Fibroblast of villous mesenchyme (primary cell): Measurements from ENCODE around the gene THSD7B. TPM values are rescaled to one million over a fixed set of nuclear protein-coding genes. Genes with fewer than 3 reads are reported as not detected.

ENCODE experiments used
- DNase-seq: peaks from one replicate; pipeline ENCODE4 v3.0.0-alpha.2; 2010; ENCODE audit warnings: low read depth
- H3K4me3 ChIP-seq: 2 replicates; pipeline ENCODE4 v1.5.1; 2011; ENCODE audit warnings: low read depth, mild to moderate bottlenecking, low read length
- total RNA-seq: library from RNA; depleted of rRNA; stranded (reverse); fragments of >200 nt; gene quantifications from 2 replicates; pipeline ENCODE4 v1.2.3, GENCODE V29; 2012
- TF ChIP-seq, protein P1 (sequence below): IDR thresholded peaks from 2 replicates; pipeline ENCODE4 v1.5.1; 2012; ENCODE audit warnings: low read depth, mild to moderate bottlenecking, low read length; ENCODE audit not compliant: insufficient read depth

Gene THSD7B
- total RNA-seq, 1 donor, result 1.3 TPM

GRCh38 chr2:137659616-137660015 is 894.3 kb downstream of the THSD7B start:
- no peak for DNase-seq
- H3K4me3 ChIP-seq, result no peak overlapping the region
- TF ChIP-seq, protein P1, sequence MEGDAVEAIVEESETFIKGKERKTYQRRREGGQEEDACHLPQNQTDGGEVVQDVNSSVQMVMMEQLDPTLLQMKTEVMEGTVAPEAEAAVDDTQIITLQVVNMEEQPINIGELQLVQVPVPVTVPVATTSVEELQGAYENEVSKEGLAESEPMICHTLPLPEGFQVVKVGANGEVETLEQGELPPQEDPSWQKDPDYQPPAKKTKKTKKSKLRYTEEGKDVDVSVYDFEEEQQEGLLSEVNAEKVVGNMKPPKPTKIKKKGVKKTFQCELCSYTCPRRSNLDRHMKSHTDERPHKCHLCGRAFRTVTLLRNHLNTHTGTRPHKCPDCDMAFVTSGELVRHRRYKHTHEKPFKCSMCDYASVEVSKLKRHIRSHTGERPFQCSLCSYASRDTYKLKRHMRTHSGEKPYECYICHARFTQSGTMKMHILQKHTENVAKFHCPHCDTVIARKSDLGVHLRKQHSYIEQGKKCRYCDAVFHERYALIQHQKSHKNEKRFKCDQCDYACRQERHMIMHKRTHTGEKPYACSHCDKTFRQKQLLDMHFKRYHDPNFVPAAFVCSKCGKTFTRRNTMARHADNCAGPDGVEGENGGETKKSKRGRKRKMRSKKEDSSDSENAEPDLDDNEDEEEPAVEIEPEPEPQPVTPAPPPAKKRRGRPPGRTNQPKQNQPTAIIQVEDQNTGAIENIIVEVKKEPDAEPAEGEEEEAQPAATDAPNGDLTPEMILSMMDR, result no peak

- no peak for DNase-seq
- TF ChIP-seq, protein P1, result no peak
These were observed 904.8 kb downstream of the THSD7B start for GRCh38 chr2:137670111-137670510.

DNA sequence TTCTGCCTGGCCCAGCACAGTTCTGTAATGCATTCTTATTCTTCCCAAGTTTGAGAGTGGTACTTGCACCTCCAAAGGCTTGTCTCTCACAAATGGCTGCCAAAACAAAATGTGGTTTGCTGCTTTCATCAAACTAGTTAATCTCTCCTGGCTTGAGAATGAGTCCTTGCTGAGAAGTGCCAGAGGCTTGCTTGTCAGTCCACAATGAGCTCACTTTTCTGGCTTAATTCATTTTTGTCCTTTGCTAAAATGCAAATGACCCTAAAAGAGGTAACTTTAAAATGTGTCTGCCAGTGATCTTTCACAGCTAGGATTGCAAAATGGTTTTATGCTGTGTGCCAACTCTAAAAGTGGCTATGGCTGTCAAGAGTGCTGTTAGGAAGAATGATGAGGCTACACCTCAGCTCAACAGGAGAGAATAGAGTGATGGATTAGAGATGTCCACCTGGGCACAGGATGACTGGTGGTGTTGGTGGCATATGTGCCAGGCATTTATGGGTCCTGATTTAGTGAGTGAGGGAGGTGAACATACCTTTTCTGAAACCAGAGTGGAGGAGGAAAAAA is 907.7 kb downstream of the THSD7B start:
- H3K4me3 ChIP-seq, result no peak overlapping the region
- DNase-seq, result no peak
- TF ChIP-seq, protein P1, result no peak

More at GRCh38 chr2:137670111-137670510, 904.8 kb downstream of the THSD7B start:
- H3K4me3 ChIP-seq, result no peak overlapping the region

- TF ChIP-seq, protein P1, result no peak
- no peak overlapping the region for H3K4me3 ChIP-seq
- DNase-seq, result no peak
These were observed 909.6 kb downstream of the THSD7B start for GRCh38 chr2:137674991-137675390.

- TF ChIP-seq, protein P1, result no peak
- H3K4me3 ChIP-seq, result no peak overlapping the region
- DNase-seq, result no peak
These were observed 910.4 kb downstream of the THSD7B start for GRCh38 chr2:137675584-137676327.

- DNase-seq, result no peak
- TF ChIP-seq, protein P1, result no peak
- no peak overlapping the region for H3K4me3 ChIP-seq
These were observed 911.0 kb downstream of the THSD7B start for GRCh38 chr2:137676346-137676745.
